ENCODE data around the gene STYXL2. TPM values are rescaled to one million over a fixed set of nuclear protein-coding genes. Genes with fewer than 3 reads are reported as not detected.

Gene STYXL2
- total RNA-seq, 1 donor: not detected

DNA sequence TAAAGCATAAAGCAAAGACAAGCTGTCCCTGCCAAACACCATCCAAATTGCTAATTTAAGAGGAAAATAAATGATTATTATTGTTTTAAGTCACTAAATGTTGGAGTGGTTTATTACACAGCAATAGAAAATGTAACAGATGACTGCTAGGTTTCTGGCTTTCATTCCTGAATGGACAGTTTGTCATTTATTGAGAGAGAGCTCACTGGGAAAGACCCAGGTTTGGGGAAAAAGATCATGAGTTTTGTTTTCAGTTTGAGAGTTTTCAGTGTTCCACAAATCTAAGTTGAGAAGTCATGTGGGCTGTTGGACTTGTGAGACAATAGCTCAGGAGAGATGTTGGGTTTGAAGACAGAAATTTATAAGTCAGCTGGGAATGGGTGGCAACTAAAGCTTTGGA, 9.1 kb upstream of the STYXL2 start:
- no peak overlapping the region for H3K4me3 ChIP-seq (ENCODE audit: low read depth, low read length)
- DNase-seq (ENCODE audit: low read depth): no peak
- TF ChIP-seq, protein P1, sequence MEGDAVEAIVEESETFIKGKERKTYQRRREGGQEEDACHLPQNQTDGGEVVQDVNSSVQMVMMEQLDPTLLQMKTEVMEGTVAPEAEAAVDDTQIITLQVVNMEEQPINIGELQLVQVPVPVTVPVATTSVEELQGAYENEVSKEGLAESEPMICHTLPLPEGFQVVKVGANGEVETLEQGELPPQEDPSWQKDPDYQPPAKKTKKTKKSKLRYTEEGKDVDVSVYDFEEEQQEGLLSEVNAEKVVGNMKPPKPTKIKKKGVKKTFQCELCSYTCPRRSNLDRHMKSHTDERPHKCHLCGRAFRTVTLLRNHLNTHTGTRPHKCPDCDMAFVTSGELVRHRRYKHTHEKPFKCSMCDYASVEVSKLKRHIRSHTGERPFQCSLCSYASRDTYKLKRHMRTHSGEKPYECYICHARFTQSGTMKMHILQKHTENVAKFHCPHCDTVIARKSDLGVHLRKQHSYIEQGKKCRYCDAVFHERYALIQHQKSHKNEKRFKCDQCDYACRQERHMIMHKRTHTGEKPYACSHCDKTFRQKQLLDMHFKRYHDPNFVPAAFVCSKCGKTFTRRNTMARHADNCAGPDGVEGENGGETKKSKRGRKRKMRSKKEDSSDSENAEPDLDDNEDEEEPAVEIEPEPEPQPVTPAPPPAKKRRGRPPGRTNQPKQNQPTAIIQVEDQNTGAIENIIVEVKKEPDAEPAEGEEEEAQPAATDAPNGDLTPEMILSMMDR (IDR thresholded peaks at IDR 0.05; ENCODE audit: insufficient read depth, low read depth, low read length): no peak

DNA sequence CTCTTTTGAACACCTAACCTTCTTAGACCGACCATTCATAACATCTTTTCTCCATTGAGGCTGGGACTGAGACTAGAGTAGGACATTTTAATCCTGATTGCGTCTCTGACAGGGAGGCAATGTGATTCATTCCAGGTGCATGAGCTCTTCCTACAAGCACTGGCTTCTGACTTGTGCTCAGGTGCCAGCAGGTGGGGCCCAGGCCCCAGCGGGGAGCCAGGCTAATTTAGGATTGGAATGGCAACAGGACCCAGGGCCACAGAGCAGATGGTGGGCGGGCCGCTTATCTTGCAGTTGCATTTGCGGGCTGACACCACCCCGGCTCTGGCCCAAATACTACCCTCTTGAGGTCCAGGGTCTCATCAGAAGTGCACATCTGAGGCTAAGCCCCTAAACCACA, 7.8 kb upstream of the STYXL2 start:
- no peak overlapping the region for H3K4me3 ChIP-seq (ENCODE audit: low read depth, low read length)
- TF ChIP-seq, protein P1 (IDR thresholded peaks at IDR 0.05; ENCODE audit: insufficient read depth, low read depth, low read length): no peak
- no peak for DNase-seq (ENCODE audit: low read depth)

DNA sequence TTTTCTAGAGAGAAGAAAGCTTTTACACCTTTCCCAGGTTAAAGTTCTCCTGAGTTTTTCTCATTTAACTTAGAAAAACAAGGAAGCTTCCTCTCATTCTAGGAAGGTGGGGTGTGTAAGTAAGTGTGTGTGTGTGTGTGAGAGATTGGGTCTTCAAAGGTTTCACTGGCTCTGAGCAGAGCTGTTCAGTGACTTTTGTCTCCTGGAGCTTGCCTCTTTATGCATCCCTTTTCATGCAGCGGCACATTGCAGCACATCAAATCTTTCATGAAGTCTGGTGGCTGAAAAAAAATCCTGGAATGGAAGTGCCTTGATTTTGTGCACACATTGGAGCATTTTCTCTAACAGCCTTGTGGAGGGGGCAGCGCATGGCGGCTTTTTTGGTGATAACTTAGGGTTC, 7.1 kb upstream of the STYXL2 start:
- H3K4me3 ChIP-seq (ENCODE audit: low read depth, low read length): no peak overlapping the region
- DNase-seq (ENCODE audit: low read depth): no peak
- TF ChIP-seq, protein P1 (IDR thresholded peaks at IDR 0.05; ENCODE audit: insufficient read depth, low read depth, low read length): no peak

DNA sequence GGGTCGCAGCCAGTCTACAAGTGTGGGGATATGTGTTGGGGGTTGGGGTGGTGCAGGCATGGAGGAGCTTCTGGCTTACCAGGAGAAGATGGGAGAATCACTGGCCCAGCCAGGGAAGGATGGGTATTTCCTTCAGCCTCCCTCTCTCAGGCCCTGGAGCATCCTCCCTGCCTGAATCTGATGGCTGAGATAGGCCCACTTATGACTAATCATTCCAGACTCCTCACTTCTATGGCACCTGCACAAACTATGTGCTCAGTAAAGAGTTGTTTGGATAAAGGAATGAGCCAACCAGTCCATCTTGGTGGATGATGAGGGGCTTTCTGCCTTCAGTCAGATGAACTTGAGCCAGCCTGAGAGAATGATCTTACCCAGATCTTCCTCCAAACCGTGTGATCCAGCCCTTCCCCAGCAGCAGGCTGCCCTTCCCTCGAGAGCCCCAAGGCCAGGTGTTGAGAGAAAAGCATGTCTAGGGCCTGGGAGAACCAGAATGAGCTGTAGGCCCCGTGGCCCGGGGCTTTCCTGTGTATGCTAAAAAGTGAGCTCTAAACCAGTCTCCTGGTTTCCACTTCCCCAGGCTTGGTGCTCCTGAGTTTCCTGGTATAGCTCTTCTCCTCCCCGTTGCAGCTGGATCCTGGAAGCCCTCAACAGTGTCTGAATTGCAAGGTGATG, 5.0 kb upstream of the STYXL2 start:
- H3K4me3 ChIP-seq (ENCODE audit: low read depth, low read length): no peak overlapping the region
- no peak for DNase-seq (ENCODE audit: low read depth)
- TF ChIP-seq, protein P1 (IDR thresholded peaks at IDR 0.05; ENCODE audit: insufficient read depth, low read depth, low read length): no peak

DNA sequence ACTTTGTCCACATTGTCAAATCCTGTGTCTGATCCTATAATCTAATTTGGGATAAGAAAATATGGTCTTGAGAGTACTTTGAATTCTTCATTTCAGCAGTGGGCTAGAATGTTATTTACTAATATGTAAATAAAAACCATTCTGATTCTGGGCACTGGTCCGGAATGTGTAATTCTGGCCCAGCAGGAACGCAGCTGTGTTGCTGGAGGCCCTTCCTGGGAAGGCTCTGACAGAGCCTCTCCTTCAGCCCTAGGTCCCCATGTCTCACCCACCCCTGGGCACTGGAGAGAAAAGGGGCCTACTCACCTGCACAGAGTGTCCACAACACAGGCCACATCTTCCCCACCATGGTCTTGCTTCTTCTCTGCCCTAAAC, 3.9 kb upstream of the STYXL2 start:
- no peak for DNase-seq (ENCODE audit: low read depth)
- TF ChIP-seq, protein P1 (IDR thresholded peaks at IDR 0.05; ENCODE audit: insufficient read depth, low read depth, low read length): no peak
- no peak overlapping the region for H3K4me3 ChIP-seq (ENCODE audit: low read depth, low read length)

DNA sequence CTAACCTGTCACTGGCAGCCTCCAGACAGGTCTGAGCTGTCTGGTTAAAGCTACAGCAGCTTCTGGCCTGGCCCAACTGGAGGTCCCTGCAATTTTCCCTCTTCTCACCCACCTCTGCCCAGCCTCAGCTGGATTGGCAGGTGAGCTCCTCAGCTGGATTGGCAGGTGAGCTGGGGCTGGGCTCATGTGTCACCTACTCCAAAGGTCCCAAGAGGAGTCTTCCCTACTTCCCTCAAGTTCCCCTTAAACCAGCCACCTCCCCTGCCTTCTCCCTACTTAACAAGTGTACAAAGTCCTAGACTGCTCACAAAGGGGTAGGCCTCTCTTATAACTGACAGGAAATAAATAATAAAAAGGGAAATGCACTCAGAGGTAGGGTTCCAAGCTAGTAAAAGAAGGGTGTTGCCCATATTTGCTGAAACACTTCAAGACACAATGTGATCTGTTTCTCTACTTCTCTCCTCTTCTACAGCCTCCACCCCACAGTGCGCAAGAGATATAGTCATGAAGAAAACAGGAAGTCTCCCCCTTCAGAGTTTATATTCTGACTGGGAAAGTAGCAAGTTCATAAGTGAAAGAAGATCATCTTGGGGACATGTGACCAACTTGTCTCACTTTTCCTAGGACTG, 3.4 kb upstream of the STYXL2 start, which contains the start of gene GPA33:
GPA33 (minus strand) TSS at position 64 of the 629 bp plus-strand sequence. CDS start 90 bp downstream, outside the sequence.
- no peak within 1 kb of the TSS for H3K4me3 ChIP-seq (ENCODE audit: low read depth, low read length)
- no peak for DNase-seq (ENCODE audit: low read depth)
- TF ChIP-seq, protein P1 (IDR thresholded peaks at IDR 0.05; ENCODE audit: insufficient read depth, low read depth, low read length): no peak
